ENCODE data around the gene COX7A2L. TPM values are rescaled to one million over a fixed set of nuclear protein-coding genes. Genes with fewer than 3 reads are reported as not detected.
"Not testable (repeated sequence)": the region's sequence is repeated elsewhere in the genome, so short reads cannot be mapped to it uniquely, and the experiment has no call there.

Gene COX7A2L
- total RNA-seq, 1 donor from 2014 or later: 109 TPM

- Histone ChIP-seq H3K27me3 (ENCODE audit: low read depth) (no peaks in the 10 kb centered on the region), H3K36me3 (peaks cover 50% of the 10 kb centered on the region), H3K4me1 (no peaks in the 10 kb centered on the region), H3K9me3 (replicated peaks) (no peaks in the 10 kb centered on the region), H3K27ac (replicated peaks) (no peak overlapping the region), H3K4me3 (no peak overlapping the region)
- no peak for DNase-seq
- intact Hi-C loops (cut with micrococcal nuclease): loop anchor here (10.0 kb wide), 1 partner anchor 241 kb away; no protein-coding TSS in a partner anchor
- no peak for TF ChIP-seq CTCF (IDR thresholded peaks at IDR 0.05; ENCODE audit: borderline replicate concordance)
These were observed 25.4 kb downstream of the COX7A2L start for GRCh38 chr2:42335514-42336104.

GRCh38 chr2:42334865-42335264 is 26.2 kb downstream of the COX7A2L start:
- intact Hi-C loops (cut with micrococcal nuclease): loop anchor here (10.0 kb wide), 1 partner anchor 240 kb away; no protein-coding TSS in a partner anchor
- H3K27me3 ChIP-seq (ENCODE audit: low read depth); DNase-seq; H3K9me3 ChIP-seq (replicated peaks); H3K4me3 ChIP-seq; H3K4me1 ChIP-seq; H3K27ac ChIP-seq (replicated peaks): not testable (repeated sequence)
- H3K36me3 ChIP-seq: peaks cover 51% of the 10 kb centered on the region

- H3K27ac ChIP-seq (replicated peaks): no peak overlapping the region
- TF ChIP-seq CTCF (IDR thresholded peaks at IDR 0.05; ENCODE audit: borderline replicate concordance): no peak
- intact Hi-C loops (cut with micrococcal nuclease): loop anchor here (10.0 kb wide), 1 partner anchor 239 kb away; no protein-coding TSS in a partner anchor
- no peaks in the 10 kb centered on the region for H3K9me3 ChIP-seq (replicated peaks)
- H3K4me1 ChIP-seq: no peaks in the 10 kb centered on the region
- H3K36me3 ChIP-seq: peaks cover 57% of the 10 kb centered on the region
- H3K4me3 ChIP-seq: no peak overlapping the region
- H3K27me3 ChIP-seq (ENCODE audit: low read depth): no peaks in the 10 kb centered on the region
- DNase-seq: no peak
These were observed 26.8 kb downstream of the COX7A2L start for GRCh38 chr2:42334220-42334619.

GRCh38 chr2:42333579-42333978 is 27.4 kb downstream of the COX7A2L start:
- Histone ChIP-seq H3K27ac (replicated peaks) (no peak overlapping the region), H3K27me3 (ENCODE audit: low read depth) (no peaks in the 10 kb centered on the region), H3K4me1 (no peaks in the 10 kb centered on the region), H3K4me3 (no peak overlapping the region), H3K36me3 (peaks cover 62% of the 10 kb centered on the region), H3K9me3 (replicated peaks) (no peaks in the 10 kb centered on the region)
- no peak for TF ChIP-seq CTCF (IDR thresholded peaks at IDR 0.05; ENCODE audit: borderline replicate concordance)
- no peak for DNase-seq
- intact Hi-C loops (cut with micrococcal nuclease): loop anchor here (10.0 kb wide), 1 partner anchor 239 kb away; no protein-coding TSS in a partner anchor

- Histone ChIP-seq H3K4me1 (no peaks in the 10 kb centered on the region), H3K36me3 (peaks cover 55% of the 10 kb centered on the region), H3K27ac (replicated peaks) (no peak overlapping the region), H3K27me3 (ENCODE audit: low read depth) (no peaks in the 10 kb centered on the region), H3K4me3 (no peak overlapping the region), H3K9me3 (replicated peaks) (no peaks in the 10 kb centered on the region)
- DNase-seq: no peak
- intact Hi-C loops (cut with micrococcal nuclease): loop anchor here (10.0 kb wide), 1 partner anchor 238 kb away; no protein-coding TSS in a partner anchor
- no peak for TF ChIP-seq CTCF (IDR thresholded peaks at IDR 0.05; ENCODE audit: borderline replicate concordance)
These were observed 28.4 kb downstream of the COX7A2L start for GRCh38 chr2:42332575-42332974.

- no peaks in the 10 kb centered on the region for H3K9me3 ChIP-seq (replicated peaks)
- no peak for DNase-seq
- intact Hi-C loops (cut with micrococcal nuclease): loop anchor here (10.0 kb wide), 1 partner anchor 237 kb away; no protein-coding TSS in a partner anchor
- H3K4me1 ChIP-seq: no peaks in the 10 kb centered on the region
- no peak overlapping the region for H3K4me3 ChIP-seq
- no peak overlapping the region for H3K27ac ChIP-seq (replicated peaks)
- no peaks in the 10 kb centered on the region for H3K27me3 ChIP-seq (ENCODE audit: low read depth)
- peaks cover 55% of the 10 kb centered on the region for H3K36me3 ChIP-seq
- no peak for TF ChIP-seq CTCF (IDR thresholded peaks at IDR 0.05; ENCODE audit: borderline replicate concordance)
These were observed 29.3 kb downstream of the COX7A2L start for GRCh38 chr2:42331569-42332284.
